RWPE2 (cell line): ENCODE measurements around the gene DCHS1.

Source experiments
- ATAC-seq: fragments of 200-7000 bp; cut with Tn5 transposase; 3 replicates; pipeline ENCODE4 v1.9.1; 2021; ENCODE audit warnings: low read depth
- DNase-seq: peaks from one replicate; pipeline ENCODE4 v3.0.0-alpha.2; 2020; ENCODE audit warnings: low spot score
- H3K27ac ChIP-seq: fragments of 450-650 bp; 2 replicates; pipeline ENCODE4 v1.5.1; 2017; ENCODE audit warnings: mild to moderate bottlenecking; ENCODE audit not compliant: poor library complexity, severe bottlenecking
- H3K27me3 ChIP-seq: fragments of 250-450 bp; sonication (Bioruptor Pico); 2 replicates; pipeline ENCODE4 v1.5.1; 2021; ENCODE audit warnings: mild to moderate bottlenecking, moderate library complexity; ENCODE audit not compliant: insufficient read depth, poor library complexity, severe bottlenecking
- H3K36me3 ChIP-seq: fragments of 250-450 bp; sonication (Bioruptor Pico); 2 replicates; pipeline ENCODE4 v1.5.1; 2020; ENCODE audit warnings: low read depth, mild to moderate bottlenecking, moderate library complexity
- H3K4me1 ChIP-seq: fragments of 250-450 bp; sonication (Bioruptor Pico); 2 replicates; pipeline ENCODE4 v1.5.1; 2021; ENCODE audit warnings: mild to moderate bottlenecking, moderate library complexity; ENCODE audit not compliant: insufficient read depth, poor library complexity, severe bottlenecking
- H3K4me3 ChIP-seq: fragments of 250-450 bp; sonication (Bioruptor Pico); 2 replicates; pipeline ENCODE4 v1.5.1; 2021; ENCODE audit warnings: mild to moderate bottlenecking, moderate library complexity; ENCODE audit not compliant: severe bottlenecking
- H3K9me3 ChIP-seq: fragments of 250-450 bp; sonication (Bioruptor Pico); 2 replicates; pipeline ENCODE4 v1.5.1; 2021; ENCODE audit warnings: mild to moderate bottlenecking, moderate library complexity; ENCODE audit not compliant: severe bottlenecking
- TF ChIP-seq, protein P1 (sequence below): fragments of 450-650 bp; IDR thresholded peaks from one replicate; pipeline ENCODE4 v1.5.1; 2017; ENCODE audit warnings: mild to moderate bottlenecking, moderate library complexity; ENCODE audit not compliant: poor library complexity, severe bottlenecking

Gene DCHS1

GRCh38 chr11:6579681-6580080 is 75.9 kb downstream of the DCHS1 start:
- Histone ChIP-seq H3K36me3 (no peaks in the 10 kb centered on the region), H3K9me3 (peaks cover 7% of the 10 kb centered on the region), H3K4me3 (no peak overlapping the region), H3K27me3 (no peaks in the 10 kb centered on the region), H3K4me1 (no peaks in the 10 kb centered on the region), H3K27ac (no peak overlapping the region)
- DNase-seq, result no peak
- no peak for ATAC-seq
- TF ChIP-seq, protein P1, sequence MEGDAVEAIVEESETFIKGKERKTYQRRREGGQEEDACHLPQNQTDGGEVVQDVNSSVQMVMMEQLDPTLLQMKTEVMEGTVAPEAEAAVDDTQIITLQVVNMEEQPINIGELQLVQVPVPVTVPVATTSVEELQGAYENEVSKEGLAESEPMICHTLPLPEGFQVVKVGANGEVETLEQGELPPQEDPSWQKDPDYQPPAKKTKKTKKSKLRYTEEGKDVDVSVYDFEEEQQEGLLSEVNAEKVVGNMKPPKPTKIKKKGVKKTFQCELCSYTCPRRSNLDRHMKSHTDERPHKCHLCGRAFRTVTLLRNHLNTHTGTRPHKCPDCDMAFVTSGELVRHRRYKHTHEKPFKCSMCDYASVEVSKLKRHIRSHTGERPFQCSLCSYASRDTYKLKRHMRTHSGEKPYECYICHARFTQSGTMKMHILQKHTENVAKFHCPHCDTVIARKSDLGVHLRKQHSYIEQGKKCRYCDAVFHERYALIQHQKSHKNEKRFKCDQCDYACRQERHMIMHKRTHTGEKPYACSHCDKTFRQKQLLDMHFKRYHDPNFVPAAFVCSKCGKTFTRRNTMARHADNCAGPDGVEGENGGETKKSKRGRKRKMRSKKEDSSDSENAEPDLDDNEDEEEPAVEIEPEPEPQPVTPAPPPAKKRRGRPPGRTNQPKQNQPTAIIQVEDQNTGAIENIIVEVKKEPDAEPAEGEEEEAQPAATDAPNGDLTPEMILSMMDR, result no peak

DNA sequence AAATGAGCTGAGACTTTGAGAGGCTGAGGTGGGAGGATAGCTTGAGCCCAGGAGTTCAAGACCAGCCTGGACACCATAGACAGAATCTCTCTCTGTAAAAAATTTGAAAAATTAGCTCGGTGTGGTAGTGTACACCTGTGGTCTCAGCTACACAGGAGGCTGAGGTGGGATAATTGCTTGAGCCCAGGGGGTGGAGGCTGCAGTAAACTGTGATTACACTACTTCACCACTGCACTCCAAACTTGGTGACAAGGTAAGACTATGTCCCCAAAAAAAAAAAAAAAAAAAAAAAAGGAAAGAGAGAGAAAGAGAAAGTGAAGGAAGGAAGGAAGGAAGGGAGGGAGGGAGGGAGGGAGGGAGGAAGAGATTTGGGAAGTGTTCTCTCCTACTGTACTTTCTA is 77.5 kb downstream of the DCHS1 start:
- Histone ChIP-seq H3K4me1 (no peaks in the 10 kb centered on the region), H3K4me3 (no peak overlapping the region), H3K9me3 (no peaks in the 10 kb centered on the region), H3K27ac (no peak overlapping the region), H3K36me3 (no peaks in the 10 kb centered on the region), H3K27me3 (no peaks in the 10 kb centered on the region)
- TF ChIP-seq, protein P1, result no peak
- no peak for ATAC-seq
- no peak for DNase-seq

DNA sequence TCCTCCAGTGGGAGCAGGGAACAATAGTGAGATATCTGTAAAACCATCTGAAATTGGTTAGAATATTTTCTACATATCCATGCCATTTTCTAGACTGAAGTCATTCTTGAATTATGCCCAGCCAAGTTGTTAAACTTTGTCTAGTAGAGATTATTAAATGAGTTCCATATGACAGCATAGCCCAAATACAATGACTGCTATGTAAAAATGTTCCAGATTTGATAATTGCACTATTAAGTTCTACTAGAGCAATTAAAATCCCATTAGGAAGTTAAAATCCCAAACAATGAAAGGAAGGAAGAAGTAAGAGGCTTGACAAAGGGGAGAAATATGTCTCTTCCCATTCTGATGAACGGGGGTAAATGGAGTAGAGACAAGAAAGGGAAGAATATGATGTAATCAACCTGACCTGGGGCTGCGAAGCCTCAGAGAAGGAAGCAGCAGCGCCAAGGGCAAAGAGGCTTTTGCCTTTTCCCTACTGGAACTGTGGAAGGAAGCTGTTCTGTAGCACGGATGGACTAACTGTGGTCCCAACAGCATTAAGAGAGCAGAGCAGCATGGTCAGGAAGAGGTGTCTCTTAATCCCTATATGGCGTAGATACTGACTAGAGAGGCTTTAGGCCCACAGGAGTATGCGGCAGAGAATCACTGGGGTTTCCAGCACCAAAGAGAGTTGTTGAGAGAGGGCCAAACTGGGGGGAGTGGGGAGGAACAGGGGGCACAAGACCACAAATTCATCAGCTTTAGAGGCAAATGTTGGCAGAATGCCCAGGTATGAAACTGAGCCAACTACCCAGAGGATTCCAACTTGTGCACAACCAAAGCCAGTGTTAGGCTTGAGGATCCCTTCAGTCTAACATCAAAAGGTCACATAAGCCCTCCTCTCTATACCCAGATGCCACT is 78.9 kb downstream of the DCHS1 start:
- ATAC-seq (no peak), DNase-seq (no peak)
- Histone ChIP-seq H3K27ac (no peak overlapping the region), H3K27me3 (no peaks in the 10 kb centered on the region), H3K4me3 (no peak overlapping the region), H3K9me3 (no peaks in the 10 kb centered on the region), H3K4me1 (no peaks in the 10 kb centered on the region), H3K36me3 (no peaks in the 10 kb centered on the region)
- TF ChIP-seq, protein P1, result no peak

DNA sequence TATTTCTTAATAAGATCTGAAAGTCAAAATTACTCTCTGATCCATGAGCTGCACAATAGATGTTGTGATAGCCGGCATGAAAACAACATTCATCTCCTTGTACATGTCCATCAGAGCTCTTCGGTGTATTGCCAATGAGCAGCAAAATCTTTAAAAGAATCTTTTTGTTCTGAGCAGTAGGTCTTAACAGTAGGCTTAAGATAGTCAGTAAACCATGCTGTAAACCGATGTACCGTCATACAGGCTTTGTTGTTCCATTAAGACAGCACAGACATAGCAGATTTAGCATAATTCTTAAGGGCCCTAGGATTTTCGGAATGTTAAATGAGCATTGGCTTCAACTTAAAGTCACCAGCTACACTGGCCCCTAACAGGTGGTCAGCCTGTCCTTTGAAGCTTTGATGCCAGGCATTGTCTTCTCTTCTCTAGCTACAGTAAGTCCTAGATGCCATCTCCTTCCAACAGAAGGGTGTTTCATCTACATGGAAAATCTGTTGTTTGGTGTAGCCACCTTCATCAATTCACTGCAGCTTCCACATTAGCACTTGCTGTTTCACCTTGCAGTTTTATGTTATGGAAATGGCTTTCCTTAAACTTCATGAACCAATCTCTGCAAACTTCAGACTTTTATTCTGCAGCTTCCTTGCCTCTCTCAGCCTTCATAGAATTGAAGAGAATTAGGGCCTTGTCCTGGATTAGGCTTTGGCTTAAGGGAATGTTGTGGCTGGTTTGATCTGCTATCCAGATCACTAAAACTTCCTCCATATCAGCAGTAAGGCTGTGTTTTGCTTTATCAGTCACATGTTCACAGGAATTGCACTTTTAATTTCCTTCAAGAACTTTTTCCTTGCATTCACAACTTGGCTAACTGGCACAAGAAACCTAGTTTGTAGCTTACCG is 80.5 kb downstream of the DCHS1 start:
- Histone ChIP-seq H3K4me1 (no peaks in the 10 kb centered on the region), H3K27ac (no peak overlapping the region), H3K9me3 (no peaks in the 10 kb centered on the region), H3K36me3 (no peaks in the 10 kb centered on the region), H3K27me3 (no peaks in the 10 kb centered on the region), H3K4me3 (no peak overlapping the region)
- ATAC-seq, result no peak
- DNase-seq, result no peak
- TF ChIP-seq, protein P1, result no peak
